GM18868 (cell line): ENCODE data around the gene CITED1.

Experiments
- ATAC-seq: cut with Tn5 transposase; IDR thresholded peaks from one replicate; pipeline ENCODE4 v1.9.1; 2021; ENCODE audit warnings: mild to moderate bottlenecking, moderate library complexity; ENCODE audit not compliant: unreplicated experiment

The CITED1 gene

DNA sequence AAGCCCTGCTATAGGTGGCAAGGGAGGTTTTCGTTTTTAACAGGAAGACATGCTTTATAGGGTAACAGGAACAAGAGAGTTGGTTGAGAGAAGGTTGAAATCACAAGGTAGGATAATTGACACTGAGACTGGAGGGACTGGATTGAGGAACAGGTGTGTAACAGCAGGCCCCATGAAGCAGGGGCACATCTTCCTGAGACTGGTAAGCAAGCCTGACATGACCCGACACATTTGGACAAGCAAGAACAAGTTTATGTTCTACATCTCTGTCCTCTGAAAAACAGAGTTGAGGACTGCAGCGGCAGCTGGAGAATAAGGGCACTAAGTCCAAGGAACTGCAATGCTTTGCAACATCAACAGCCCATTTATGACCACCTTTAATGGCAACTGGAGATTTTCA lies 33.9 kb downstream of the CITED1 start:
- no peak for ATAC-seq

DNA sequence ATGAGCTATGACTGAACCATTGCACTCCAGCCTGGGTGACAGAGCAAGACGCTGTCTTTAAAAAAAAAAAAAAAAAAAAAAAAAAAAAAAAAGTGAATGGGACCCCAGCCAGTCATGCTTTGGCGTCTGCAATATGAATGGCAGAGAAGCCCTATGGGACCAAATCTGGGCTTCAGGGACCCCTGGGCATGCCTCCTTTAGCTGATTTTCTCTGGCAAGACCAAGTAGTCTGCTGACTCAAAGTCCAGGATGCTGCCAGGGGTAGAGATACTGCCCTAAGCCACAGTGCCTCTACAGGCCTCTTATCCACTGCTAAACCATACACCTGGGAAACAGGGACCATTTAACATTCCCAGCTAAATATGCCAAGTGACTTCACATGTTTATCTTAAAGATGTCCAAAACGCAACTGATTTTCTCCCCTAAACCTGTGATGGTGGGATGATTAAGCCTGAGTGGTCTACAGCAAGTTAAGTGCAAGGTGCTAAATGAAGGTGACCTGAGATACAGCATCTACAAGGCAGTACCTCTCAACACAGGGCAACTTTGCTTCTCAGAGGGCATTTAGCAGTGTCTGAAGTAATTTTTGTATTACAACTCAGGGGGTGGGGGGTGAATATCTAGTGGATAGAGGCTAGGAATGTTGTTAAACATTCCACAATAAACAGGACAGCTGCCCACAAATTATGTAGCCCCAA lies 34.5 kb downstream of the CITED1 start:
- no peak for ATAC-seq

DNA sequence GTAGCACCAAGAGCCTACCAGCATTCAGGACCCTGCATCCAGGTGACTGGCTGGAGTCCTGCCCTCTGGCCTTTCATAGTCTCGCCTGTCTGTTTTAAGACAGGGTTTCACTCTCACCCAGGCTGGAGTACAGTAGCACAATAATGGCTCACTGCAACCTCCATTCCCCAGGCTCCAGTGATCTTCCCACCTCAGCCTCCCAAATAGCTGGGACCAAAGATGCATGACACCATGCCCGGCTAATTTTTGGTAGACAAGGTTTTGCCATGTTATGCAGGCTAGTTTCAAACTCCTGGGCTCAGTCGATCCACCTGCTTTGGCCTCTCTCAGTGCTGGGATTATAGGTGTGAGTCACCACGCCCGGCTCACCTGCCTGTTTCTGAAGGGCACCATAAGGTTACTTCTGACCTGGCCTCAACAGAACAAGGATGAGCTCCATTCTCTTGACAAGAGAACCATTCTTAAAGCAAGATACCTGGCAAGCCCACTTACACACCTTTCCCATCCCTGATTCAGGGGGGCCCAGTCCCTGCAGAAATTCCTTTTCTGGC lies 35.3 kb downstream of the CITED1 start:
- ATAC-seq = no peak

DNA sequence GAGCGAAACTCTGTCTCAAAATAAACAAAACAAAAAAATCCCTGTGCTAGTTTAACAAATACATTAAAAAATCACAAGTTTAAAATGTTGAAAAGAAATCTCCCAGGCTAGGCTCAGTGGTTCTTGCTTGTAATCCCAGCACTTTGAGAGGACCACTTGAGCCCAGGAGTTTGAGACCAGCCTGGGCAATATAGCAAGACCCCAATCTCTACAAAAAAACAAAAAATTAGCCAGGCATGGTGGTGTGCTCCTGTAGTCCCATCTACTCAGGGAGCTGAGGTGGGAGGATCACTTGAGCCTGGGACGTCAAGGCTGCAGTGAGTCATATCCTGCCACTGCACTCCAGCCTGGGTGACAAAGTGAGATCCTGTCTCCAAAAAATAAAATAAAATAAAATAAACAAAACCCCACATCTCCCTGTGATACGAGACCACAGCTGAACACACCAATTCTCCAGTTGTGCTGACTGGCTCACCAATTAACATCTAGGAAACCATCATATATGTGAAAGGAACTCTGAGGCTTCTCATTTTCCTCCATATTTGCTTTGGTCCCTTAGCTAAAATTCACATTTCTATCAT lies 36.0 kb downstream of the CITED1 start:
- ATAC-seq = no peak

DNA sequence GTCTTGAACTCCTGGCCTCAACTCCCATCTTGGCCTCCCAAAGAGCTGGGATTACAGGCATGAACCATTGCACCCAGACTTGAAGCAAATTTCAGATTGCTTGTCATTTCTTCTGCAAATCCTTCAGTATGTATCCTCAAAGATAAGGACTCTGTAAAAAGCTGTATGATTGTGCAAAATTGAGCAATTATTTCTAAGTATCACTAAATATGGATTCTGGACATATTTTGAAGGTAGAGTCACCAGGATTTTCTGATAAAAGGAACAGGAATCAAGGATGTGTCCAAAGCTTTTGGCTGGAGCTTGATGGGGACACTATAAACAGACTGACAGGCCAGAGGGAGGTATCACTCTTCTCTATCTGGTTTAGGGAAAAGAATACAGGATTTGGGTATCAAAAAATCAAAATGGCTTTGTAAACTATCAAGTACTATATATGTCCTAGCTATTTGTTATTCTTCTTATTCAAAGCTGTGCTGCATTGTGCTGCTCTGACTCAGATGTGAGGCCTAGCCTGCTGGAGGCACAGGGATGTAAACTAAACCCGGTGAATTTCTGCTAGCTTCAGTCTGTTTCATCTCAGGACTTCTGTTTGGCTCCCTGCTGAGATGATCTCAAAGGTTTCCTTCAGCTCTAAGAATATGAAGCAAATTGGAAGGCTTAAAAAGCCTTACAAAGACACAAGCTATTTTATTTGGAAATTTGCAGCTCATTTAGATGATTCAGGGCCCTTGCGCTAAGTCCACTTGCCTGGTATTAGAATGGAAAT lies 36.9 kb downstream of the CITED1 start:
- ATAC-seq = no peak

DNA sequence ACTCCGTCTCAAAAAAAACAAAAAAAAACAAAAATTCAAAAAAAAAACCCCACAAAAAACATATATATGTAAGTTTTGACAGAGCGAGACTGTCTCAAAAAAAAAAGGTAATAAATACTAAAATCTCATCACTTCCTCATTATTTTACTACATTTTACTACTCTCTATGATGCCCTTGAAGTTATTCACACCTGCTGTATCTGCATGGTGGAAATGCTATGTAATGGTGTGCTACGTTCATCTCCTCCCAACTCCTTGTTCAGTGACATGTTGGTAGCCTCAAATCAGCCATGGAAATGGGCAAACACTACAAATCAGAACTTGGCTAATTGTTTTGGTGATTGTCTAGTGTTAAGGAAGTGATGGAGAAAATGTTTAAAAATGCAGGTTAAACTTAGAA lies 40.5 kb downstream of the CITED1 start:
- no peak for ATAC-seq

DNA sequence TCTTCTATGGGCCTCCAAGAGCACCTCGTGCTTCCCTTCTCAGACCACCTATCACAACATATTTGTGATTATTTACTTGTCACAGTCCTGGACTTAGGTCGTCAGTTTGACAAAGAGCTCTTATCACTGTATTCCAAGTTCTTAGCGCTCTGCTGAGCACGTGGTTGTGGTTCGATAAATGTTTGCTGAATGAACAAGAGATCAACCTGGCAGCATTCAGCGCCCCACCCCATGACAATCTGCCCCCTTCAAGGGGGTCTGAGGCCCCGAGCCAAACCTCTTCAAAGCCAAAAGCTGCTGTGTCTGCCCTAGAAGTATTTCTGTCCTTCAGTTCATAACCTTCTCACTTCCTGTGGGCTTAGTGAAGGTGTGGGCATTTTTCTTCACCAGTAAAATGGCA lies 43.6 kb downstream of the CITED1 start:
- no peak for ATAC-seq

DNA sequence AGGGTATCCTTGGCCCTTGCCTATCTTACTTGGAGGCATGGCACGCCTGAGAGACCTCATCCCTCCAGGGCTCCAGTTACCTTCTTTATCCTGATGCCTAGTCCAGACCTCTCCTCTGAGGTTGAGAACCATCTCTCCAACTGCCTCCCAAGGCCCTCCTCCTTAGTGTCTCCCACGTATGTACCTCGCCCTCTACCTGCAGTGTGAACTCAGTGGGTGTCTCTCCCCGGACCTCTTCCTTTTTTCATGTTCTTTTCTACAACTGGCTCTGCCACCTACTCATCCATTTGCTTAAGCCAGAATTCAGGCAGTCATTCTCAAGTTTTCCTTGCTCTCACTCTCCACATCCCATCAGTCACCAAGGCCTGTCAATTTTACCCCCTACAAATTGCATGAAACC lies 45.3 kb downstream of the CITED1 start:
- no peak for ATAC-seq

DNA sequence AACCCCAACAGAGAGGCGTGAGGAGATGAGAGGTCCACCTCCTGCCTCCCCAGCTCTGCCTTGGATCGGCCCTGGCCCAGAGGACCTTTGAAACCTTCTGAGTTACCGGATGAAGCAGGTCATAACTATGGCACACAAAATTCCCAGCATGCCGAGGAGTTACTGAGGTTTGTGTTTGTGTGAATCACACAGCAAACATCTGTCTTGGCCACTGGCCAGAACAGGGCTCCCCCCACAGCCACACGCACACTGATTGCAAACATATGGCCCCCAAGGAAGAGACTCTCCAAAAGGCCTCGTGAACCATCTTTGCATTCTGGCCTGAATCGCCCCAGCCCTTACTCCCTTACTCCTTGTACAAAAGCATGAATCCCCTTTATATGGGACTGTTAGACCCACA lies 47.5 kb downstream of the CITED1 start:
- no peak for ATAC-seq

DNA sequence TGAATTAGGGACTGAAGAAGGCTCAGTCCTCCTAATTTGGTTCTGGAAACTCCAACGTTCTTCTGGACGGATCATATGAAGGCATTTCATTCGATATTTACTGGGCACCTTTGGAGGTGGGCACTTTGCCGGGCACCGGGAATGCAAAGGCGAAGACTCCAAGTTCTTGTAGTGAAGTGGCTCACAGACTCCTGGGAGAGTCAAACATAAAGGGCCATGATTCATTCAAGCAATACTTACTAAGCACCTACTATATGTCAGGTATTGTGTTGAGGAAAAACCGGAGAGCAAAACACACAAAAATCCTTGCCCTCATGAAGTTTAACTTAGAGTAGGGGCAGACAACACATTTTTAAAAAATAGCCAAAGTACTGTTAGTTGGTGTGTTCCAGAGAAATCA lies 49.9 kb downstream of the CITED1 start:
- ATAC-seq = no peak

DNA sequence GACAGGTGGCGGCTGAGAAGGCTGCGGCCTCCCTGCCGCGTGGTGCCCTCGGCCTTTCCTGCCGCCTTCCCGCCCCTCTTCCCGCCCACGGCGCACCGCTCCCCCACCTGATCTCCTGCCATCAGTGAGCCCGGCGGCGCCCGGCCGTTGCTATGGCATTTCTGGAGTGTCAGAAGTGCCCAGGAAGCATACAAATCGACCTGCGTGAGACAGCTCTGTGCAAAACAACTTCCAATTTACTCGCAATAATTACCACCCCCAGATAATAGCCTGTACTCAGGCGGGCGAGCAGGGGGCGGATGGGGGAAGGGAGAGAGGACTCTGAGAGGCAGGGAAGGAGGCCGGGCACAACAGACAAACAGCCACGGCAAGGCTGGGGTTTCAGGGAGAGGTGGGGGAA lies 50.3 kb downstream of the CITED1 start:
- no peak for ATAC-seq

DNA sequence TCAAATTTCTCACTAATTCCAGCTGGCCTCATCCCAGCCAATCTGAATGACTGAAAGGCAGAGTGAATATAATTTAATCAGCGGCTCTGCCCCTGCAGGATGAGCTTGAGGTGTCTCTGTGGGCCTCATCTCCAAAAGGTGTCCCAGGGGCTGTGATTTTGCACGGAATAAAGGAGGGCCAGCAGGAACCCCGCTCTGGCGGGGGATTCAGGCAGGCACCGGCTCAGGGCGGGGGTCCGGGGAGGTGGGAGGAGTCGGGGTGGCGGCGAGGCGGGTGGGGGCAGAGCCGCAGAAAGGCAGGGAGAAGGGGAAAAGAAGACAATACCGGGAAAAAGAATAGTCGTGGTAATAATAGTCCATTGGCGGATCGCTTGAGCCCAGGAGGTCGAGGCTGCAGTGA lies 50.9 kb downstream of the CITED1 start:
- ATAC-seq = no peak

DNA sequence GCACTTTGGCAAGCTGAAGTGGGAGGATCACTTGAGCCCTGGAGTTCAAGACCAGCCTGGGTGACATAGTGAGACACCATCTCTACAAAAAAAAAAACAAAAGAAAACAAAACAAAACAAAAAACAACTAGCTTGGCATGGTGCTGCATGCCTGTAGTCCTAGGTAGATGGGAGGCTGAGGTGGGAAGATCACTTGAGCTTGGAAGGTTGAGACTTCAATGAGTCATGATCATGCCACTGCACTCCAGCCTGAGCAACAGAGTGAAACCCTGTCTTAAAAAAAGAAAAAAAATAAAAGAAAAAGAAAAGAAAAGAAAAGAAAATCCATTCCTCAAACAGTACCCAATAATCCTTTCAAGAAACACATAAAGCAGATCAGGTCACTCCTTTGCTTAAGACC lies 52.0 kb downstream of the CITED1 start:
- no peak for ATAC-seq
